ENCODE measurements around the gene CNNM1. TPM values are rescaled to one million over a fixed set of nuclear protein-coding genes. Genes with fewer than 3 reads are reported as not detected.

The CNNM1 gene
- total RNA-seq, 1 experiment from 2014 or later = 0.90 TPM

GRCh38 chr10:99410146-99410545, 81.0 kb downstream of the CNNM1 start (continued):
- TF ChIP-seq AR (CRISPR knock-in tag; IDR thresholded peaks at IDR 0.05) = no peak
- TF ChIP-seq HMGXB4 (CRISPR knock-in tag; IDR thresholded peaks at IDR 0.05) = no peak
- TF ChIP-seq CDX4 (CRISPR knock-in tag; IDR thresholded peaks at IDR 0.05; ENCODE audit: borderline replicate concordance) = no peak
- no peak for TF ChIP-seq MYBL2 (CRISPR knock-in tag; IDR thresholded peaks at IDR 0.05)
- TF ChIP-seq RORB (CRISPR knock-in tag; IDR thresholded peaks at IDR 0.05) = no peak

GRCh38 chr10:99410876-99411275, 81.7 kb downstream of the CNNM1 start:
- ATAC-seq (no peak), DNase-seq (ENCODE audit: low spot score) (no peak)
- CTCF ChIA-PET = no interaction called here
- H3K27ac Mint-ChIP-seq = no peak overlapping the region
- POLR2A ChIA-PET = interaction anchor here (1.5 kb wide), 1 partner anchor 20 kb away, joined by 5 read pairs; the partner anchor contains the start of gene GOT1
- H3K4me3 Mint-ChIP-seq = no peak overlapping the region
- H3K36me3 Mint-ChIP-seq = peaks cover 15% of the 10 kb centered on the region
- no peaks in the 10 kb centered on the region for H3K9me3 Mint-ChIP-seq
- H3K27me3 Mint-ChIP-seq (ENCODE audit: low read depth) = no peaks in the 10 kb centered on the region
- peaks cover 10% of the 10 kb centered on the region for H3K4me1 Mint-ChIP-seq
- TF ChIP-seq OVOL2 (CRISPR knock-in tag; IDR thresholded peaks at IDR 0.05; ENCODE audit: borderline replicate concordance) (no peak), ZNF317 (CRISPR knock-in tag; IDR thresholded peaks at IDR 0.05; ENCODE audit: borderline replicate concordance, low read depth) (no peak), ZNF121 (CRISPR knock-in tag; IDR thresholded peaks at IDR 0.05) (no peak), FOXP1 (CRISPR knock-in tag; IDR thresholded peaks at IDR 0.05; ENCODE audit: borderline replicate concordance) (no peak), MXD4 (CRISPR knock-in tag; IDR thresholded peaks at IDR 0.05; ENCODE audit: borderline replicate concordance) (no peak)

GRCh38 chr10:99411546-99411945, 82.4 kb downstream of the CNNM1 start:
- DNase-seq (ENCODE audit: low spot score) (no peak), ATAC-seq (no peak)
- H3K36me3 Mint-ChIP-seq = peaks cover 16% of the 10 kb centered on the region
- no peaks in the 10 kb centered on the region for H3K9me3 Mint-ChIP-seq
- CTCF ChIA-PET = interaction anchor here (0.5 to 1.0 kb wide), 2 partner anchors 19 to 222 kb away, joined by 3 to 8 read pairs; partner anchors contain the start of gene GOT1
- H3K27me3 Mint-ChIP-seq (ENCODE audit: low read depth) = no peaks in the 10 kb centered on the region
- H3K4me3 Mint-ChIP-seq = no peak overlapping the region
- POLR2A ChIA-PET = interaction anchor here (1.5 kb wide), 1 partner anchor 19 kb away, joined by 5 read pairs; the partner anchor contains the start of gene GOT1
- TF ChIP-seq MAX (CRISPR knock-in tag; IDR thresholded peaks at IDR 0.05) = no peak
- TF ChIP-seq ZBTB43 (CRISPR knock-in tag; IDR thresholded peaks at IDR 0.05) = no peak
- no peak for TF ChIP-seq JAZF1 (CRISPR knock-in tag; IDR thresholded peaks at IDR 0.05)
- no peak for TF ChIP-seq ZMAT4 (CRISPR knock-in tag; IDR thresholded peaks at IDR 0.05)
- no peak for TF ChIP-seq ZNF396 (CRISPR knock-in tag; IDR thresholded peaks at IDR 0.05; ENCODE audit: borderline replicate concordance)
- no peak for TF ChIP-seq CDX4 (CRISPR knock-in tag; IDR thresholded peaks at IDR 0.05; ENCODE audit: borderline replicate concordance)
- no peak for TF ChIP-seq ZNF232 (CRISPR knock-in tag; IDR thresholded peaks at IDR 0.05)
- TF ChIP-seq JUN (CRISPR knock-in tag; IDR thresholded peaks at IDR 0.05) = no peak
- no peak for TF ChIP-seq HMGXB4 (CRISPR knock-in tag; IDR thresholded peaks at IDR 0.05)
- TF ChIP-seq KAT7 (CRISPR knock-in tag; IDR thresholded peaks at IDR 0.05; ENCODE audit: borderline replicate concordance) = no peak
- TF ChIP-seq GABPB1 (CRISPR knock-in tag; IDR thresholded peaks at IDR 0.05) = no peak
- TF ChIP-seq RELA (CRISPR knock-in tag; IDR thresholded peaks at IDR 0.05; ENCODE audit: borderline replicate concordance) = no peak
- no peak for TF ChIP-seq USF2 (CRISPR knock-in tag; IDR thresholded peaks at IDR 0.05)
- TF ChIP-seq NFE2L1 (CRISPR knock-in tag; IDR thresholded peaks at IDR 0.05) = no peak
- H3K4me1 Mint-ChIP-seq = peaks cover 10% of the 10 kb centered on the region
- H3K27ac Mint-ChIP-seq = no peak overlapping the region
